Measurements from ENCODE around the gene CCDC148.

Gene CCDC148

GRCh38 chr2:158456309-158457066, at the start of gene CCDC148, which contains the start of gene PKP4:
Gene CCDC148, minus strand, starts transcription at chr2:158456753. Its CDS starts 314 bp downstream, at chr2:158456439.
Gene PKP4, plus strand, starts transcription at chr2:158456952. Its CDS starts 76,233 bp downstream, at chr2:158533185.
- DNase-seq = peak; percentile 72

DNA sequence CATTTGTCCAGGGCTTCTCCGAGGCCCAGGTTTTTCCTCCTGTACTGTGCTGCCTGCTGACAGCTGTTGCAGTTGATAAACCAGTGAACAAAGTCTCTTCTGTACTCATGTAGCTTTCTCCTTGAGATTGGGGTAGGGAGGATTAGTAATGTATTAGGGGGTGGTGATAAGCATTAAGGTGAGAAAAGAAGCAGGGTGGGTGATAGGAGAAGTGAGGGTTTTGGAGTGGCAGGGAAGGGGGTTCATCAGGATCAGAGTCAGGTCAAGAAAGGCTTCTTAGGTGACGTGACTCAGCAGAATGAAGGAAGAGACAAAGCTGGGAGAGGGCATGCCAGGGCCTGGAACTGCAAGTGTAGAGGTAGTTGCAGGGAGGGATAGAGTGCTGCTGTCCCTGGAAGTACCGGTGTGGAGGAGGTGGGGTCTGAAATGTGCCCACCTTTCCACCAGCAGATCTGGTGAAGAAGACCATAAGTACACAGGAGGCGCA, 48.9 kb upstream of the CCDC148 start:
- DNase-seq = no peak

GRCh38 chr2:158504088-158504487, 47.5 kb upstream of the CCDC148 start:
- DNase-seq = no peak

DNA sequence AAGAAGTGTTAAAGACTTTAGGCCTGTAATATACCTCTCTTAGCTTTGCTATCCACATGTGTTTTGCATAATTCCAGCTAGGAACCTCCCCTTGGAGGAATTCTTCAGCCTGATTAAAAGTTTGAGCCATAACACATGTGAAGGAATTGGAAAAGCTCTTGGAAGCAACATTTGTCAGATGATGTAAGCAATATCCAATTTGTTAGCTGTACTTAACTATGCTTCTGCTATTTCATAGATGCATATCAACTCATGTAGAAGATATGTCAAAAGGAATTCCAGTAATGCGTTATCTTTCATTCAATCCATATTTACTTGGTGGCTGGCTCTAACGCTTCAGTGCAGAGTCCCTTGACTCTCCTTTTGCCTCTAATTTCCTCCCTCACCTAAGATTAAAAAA, 46.4 kb upstream of the CCDC148 start:
- DNase-seq = no peak

DNA sequence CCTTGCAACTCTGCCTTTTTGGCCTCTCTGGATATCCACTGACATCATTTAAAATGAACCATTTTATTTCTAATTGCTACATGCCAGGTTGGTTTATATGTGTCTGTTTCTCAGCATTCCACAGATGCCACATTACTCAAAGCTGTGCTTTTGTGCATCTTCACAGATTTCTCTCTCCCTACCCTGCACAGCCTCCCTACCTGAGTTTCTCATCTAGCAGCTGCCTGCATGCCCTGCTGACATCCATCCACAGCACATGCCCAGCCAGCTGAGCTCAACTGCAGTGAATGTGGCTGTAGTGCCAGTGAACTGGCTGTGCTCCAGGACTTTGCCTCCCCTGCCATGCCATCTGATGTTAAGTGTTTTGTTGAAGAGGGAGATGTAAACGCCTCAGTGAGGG, 44.7 kb upstream of the CCDC148 start:
- no peak for DNase-seq

DNA sequence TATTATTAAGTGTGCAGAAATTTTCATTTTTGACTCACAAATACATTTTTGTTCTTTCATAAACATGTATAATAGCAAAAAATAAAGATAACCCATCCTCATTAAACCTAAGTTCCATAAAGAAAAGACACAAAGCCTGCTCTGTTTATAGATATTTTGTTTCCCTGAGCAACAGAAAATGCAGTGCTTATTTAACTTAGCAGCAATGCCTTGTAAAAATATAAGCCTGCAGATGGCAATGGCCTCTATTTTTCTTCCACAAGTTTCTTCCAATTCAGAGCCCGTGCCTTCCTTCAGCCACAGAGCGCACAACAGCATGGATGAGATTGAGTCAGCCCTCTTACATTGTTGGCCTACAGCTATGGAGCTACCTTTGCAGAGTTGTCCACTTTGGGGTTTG, 43.8 kb upstream of the CCDC148 start:
- no peak for DNase-seq

- DNase-seq = no peak
Observed at GRCh38 chr2:158499383-158499782, 42.8 kb upstream of the CCDC148 start.

- no peak for DNase-seq
Observed at GRCh38 chr2:158498749-158499136, 42.2 kb upstream of the CCDC148 start.

GRCh38 chr2:158498043-158498748, 41.6 kb upstream of the CCDC148 start:
- no peak for DNase-seq

- no peak for DNase-seq
Observed at GRCh38 chr2:158497486-158497885, 40.9 kb upstream of the CCDC148 start.

DNA sequence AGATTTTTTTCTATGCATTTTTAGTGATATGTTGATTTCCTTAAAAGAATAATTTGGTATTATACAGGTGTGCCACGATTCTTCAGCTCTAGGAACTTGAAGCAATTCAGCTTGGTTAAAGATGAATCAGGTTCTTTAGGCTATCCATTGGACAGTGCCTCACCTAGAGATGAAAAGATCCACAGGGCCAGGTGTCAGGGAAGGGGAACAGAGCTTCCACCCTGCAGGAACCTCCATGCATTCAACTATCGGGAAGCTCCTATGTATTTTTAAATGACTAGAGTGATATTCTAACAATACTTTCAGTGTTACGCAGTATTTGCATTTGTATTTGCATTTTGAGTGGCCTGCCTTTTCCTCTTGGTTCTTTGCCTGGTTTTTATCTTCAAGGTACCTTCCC, 40.4 kb upstream of the CCDC148 start:
- no peak for DNase-seq

DNA sequence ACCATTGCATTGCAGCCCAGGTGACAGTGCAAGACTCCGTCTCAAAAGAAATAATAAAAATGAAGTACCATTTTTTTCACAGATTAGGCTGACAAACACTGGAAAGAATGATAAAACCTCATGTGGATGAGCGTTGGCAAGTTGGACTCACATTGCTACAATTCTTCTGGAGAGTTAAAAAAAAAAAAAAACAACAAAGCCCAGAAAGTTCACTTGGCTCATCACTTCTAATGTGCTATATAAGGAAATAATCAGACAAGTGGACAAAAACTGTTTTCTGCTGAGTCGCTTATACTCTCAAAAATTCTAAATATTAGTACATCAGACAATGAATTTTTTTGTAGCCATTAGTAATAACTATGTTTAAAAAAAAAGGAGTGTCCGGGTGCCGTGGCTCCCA, 38.6 kb upstream of the CCDC148 start:
- DNase-seq = no peak

DNA sequence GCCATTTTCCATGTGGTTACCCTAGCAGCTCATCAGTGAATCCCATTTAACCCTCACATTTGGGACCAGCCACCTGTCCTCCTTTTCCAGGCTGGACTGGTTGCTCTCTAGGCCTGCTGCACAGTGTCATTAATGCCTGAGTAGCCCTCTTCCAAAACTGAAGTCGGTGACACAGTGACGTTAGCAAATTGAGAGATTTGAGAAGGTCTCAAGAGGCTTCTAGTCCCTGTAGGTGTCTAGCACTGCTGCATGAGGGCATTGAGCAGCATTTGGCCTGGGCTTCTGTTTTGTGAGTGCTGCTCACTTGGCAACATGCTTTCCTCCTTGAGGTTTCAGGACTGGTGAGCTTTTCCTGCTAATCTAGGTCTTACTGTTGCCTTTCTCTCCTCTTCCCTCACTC, 36.9 kb upstream of the CCDC148 start:
- no peak for DNase-seq

DNA sequence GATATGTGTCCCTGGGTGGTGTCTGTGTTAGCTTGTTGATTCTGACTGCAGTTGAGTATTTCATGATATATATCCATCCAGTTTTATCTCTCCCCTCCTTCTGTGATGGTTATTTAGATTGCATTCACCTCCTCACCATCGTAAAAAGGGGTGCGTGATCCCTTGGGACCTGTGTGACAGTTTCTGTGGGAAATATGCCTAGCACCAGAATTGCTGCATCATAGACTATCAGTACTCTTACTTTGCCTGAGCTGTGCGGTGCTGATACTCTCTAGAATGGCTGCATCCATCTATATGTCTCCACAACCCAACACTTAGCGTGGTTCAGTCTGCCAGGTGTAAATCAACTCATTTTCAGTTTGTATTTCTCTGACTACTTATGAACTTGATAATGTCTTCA, 34.5 kb upstream of the CCDC148 start:
- DNase-seq = no peak

- no peak for DNase-seq
Observed at GRCh38 chr2:158489366-158490112, 33.0 kb upstream of the CCDC148 start.

DNA sequence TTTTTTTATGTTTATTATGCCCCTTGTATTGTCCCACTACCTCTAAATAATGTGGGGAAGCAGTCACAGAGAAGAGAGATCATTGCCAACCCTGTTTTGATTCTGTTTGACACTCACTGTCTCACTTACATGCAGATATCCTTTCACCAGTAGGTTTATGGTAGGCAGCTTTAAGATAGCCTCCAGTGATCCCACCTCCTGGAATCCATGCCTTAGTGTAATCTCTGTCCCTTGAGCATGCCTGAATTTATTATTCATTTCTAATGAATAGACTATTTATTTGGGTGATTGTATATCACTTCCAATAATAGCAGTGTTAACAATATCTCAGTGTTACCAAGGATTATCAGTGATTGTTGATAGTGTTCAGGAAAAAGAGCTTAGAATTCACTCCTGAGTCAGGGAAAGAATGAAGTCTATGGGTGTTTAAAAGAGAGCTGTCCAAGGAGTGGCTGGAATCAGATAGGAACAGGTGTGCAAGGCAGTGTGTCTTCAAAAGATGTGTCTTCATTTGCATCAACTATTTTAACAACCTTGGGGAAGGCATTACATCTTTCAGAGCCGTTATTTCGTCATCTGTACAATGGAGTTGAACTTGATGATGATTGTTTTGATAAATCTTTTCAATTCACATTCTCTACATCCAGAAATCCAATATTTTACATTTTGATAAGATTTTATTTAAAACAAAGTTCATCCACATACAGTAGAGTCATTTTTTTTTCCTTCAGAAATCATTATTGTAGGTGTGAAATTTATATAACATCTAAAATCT, 32.1 kb upstream of the CCDC148 start:
- no peak for DNase-seq

DNA sequence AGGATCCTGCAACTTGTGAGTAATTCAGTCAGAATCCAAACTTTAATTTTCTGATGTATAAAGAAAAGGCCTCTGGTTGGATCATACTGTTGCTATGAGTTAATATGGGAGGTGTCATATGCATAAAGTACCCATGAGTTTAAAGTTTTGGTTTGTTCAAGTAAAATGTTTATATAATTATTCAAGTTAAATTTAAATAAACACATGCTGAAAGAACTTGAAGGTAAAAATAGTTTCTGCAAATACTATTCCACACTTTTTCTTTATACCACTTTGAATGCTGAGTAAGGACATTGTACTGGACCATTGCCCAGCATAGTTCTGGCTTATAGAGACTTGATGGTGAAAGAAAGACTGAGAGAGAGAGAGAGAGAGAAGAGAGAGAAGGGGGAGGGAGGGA, 30.9 kb upstream of the CCDC148 start:
- DNase-seq = no peak

DNA sequence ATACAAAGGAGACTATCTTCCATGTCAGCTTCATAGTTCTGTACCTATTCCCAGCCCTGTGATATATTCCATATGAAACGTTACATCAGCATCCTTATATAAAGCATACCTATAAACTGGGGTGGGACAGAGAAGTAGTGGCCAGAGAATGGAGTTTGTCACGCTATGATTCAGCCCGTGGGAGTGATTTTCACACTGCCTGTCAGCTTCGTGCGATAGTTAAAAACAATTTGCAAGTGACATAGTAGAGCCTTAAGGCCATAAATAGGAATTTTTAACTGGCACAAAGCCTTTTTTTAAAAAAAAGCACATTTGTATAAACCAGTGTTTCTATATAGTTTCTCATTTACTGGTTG, 30.4 kb upstream of the CCDC148 start:
- no peak for DNase-seq

- no peak for DNase-seq
Observed at GRCh38 chr2:158486150-158486969, 29.8 kb upstream of the CCDC148 start.

- DNase-seq = no peak
Observed at GRCh38 chr2:158484892-158485556, 28.5 kb upstream of the CCDC148 start.

DNA sequence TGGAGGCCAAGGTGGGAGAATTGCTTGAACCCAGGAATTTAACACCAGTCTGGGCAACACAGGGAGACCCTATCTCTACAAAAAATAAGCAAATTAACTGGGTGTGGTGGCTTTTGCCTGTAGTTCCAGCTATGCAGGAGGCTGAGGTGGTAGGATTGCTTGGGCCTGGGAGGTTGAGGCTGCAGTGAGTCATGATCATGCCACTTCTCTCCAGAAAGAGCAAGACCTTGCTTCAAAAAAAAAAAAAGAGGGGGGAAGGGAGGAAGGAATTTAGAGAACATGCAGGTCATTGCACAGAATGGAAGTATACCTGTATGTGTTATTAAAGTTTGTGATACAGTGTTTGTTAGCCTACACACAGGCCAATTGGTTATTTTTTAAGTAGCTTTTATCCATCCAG, 26.0 kb upstream of the CCDC148 start:
- no peak for DNase-seq
